ENCODE data around the gene VPS33B. TPM values are rescaled to one million over a fixed set of nuclear protein-coding genes. Genes with fewer than 3 reads are reported as not detected.
A peak's percentile ranks its signal among the peaks of the same experiment; 100 is the strongest.

Gene VPS33B
- total RNA-seq, 1 donor from 2014 or later = 10.7 TPM

DNA sequence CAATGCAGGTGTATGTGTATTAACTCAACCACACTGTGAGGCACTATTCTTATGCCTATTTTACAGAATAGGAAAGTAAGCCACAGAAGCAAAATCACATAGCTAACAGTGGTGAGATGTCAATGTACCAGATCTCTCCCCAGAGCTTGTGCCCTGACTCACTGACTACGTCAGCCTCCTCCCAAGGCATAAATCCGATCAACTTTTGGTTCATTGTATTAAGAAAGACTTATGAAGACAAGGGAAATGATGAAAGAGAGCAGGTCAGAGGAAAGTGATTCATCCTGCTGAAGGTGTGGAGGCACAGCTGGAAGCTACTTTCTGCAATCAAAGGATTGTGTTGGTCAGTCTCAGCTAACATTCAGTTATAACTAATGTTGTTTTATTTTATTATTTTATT is 44.6 kb upstream of the VPS33B start:
- TF ChIP-seq, protein P1, sequence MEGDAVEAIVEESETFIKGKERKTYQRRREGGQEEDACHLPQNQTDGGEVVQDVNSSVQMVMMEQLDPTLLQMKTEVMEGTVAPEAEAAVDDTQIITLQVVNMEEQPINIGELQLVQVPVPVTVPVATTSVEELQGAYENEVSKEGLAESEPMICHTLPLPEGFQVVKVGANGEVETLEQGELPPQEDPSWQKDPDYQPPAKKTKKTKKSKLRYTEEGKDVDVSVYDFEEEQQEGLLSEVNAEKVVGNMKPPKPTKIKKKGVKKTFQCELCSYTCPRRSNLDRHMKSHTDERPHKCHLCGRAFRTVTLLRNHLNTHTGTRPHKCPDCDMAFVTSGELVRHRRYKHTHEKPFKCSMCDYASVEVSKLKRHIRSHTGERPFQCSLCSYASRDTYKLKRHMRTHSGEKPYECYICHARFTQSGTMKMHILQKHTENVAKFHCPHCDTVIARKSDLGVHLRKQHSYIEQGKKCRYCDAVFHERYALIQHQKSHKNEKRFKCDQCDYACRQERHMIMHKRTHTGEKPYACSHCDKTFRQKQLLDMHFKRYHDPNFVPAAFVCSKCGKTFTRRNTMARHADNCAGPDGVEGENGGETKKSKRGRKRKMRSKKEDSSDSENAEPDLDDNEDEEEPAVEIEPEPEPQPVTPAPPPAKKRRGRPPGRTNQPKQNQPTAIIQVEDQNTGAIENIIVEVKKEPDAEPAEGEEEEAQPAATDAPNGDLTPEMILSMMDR (IDR thresholded peaks at IDR 0.05) = no peak
- peaks cover 31% of the 10 kb centered on the region for H3K27me3 Mint-ChIP-seq (ENCODE audit: low read depth)
- no peak overlapping the region for H3K27ac Mint-ChIP-seq (ENCODE audit: unreplicated experiment)
- H3K36me3 Mint-ChIP-seq (ENCODE audit: low read depth) = no peaks in the 10 kb centered on the region
- H3K4me3 Mint-ChIP-seq (ENCODE audit: unreplicated experiment) = no peak overlapping the region
- H3K4me1 Mint-ChIP-seq (ENCODE audit: low read depth) = no peaks in the 10 kb centered on the region
- H3K9me3 Mint-ChIP-seq (ENCODE audit: low read depth) = no peaks in the 10 kb centered on the region
- no peak for DNase-seq (ENCODE audit: low spot score)

DNA sequence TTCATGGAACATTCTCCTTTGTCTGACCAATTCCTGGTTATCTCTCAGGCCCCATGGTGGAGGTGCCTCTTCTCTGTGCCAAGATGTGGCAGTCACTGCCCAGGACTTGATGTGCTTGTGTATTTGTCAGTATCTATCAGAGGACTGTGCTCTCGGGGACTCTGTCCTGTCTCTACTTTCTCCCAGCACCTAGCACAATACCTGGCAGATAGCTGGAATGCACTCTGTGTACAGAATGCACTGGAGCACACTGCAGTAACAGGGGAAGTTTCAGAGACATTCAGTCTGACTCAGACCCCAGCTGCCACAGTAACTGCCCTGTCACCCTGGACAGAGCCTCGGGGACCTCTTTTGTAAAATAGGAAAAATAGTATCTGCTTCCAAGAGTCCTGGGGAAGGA is 43.1 kb upstream of the VPS33B start:
- no peaks in the 10 kb centered on the region for H3K4me1 Mint-ChIP-seq (ENCODE audit: low read depth)
- no peak for DNase-seq (ENCODE audit: low spot score)
- TF ChIP-seq, protein P1 (IDR thresholded peaks at IDR 0.05) = no peak
- H3K36me3 Mint-ChIP-seq (ENCODE audit: low read depth) = no peaks in the 10 kb centered on the region
- H3K27ac Mint-ChIP-seq (ENCODE audit: unreplicated experiment) = no peak overlapping the region
- no peaks in the 10 kb centered on the region for H3K9me3 Mint-ChIP-seq (ENCODE audit: low read depth)
- peaks cover 26% of the 10 kb centered on the region for H3K27me3 Mint-ChIP-seq (ENCODE audit: low read depth)
- no peak overlapping the region for H3K4me3 Mint-ChIP-seq (ENCODE audit: unreplicated experiment)

DNA sequence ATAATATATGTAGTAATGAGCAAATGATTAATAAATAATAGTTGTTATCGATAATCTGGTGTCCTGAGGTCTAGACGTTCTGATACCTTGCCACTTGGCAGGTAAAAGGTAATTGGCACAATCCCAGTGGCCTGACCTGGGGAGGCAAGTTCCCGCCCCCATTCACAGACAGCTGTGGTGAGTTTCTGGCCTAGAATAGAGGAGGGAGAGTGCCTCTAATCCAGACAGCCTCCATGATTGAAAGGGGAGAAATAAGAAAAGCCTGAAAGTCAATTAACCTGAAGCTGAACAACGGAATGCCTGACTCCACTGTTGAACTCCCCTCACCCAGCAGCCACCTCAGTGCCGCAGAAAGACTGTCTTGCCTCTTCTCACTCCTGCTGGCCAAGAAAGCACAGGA is 39.6 kb upstream of the VPS33B start:
- DNase-seq (ENCODE audit: low spot score) = no peak
- Mint-ChIP-seq H3K27ac (ENCODE audit: unreplicated experiment) (no peak overlapping the region), H3K4me3 (ENCODE audit: unreplicated experiment) (no peak overlapping the region), H3K36me3 (ENCODE audit: low read depth) (no peaks in the 10 kb centered on the region), H3K27me3 (ENCODE audit: low read depth) (peaks cover 38% of the 10 kb centered on the region), H3K4me1 (ENCODE audit: low read depth) (no peaks in the 10 kb centered on the region), H3K9me3 (ENCODE audit: low read depth) (no peaks in the 10 kb centered on the region)
- TF ChIP-seq, protein P1 (IDR thresholded peaks at IDR 0.05) = no peak

DNA sequence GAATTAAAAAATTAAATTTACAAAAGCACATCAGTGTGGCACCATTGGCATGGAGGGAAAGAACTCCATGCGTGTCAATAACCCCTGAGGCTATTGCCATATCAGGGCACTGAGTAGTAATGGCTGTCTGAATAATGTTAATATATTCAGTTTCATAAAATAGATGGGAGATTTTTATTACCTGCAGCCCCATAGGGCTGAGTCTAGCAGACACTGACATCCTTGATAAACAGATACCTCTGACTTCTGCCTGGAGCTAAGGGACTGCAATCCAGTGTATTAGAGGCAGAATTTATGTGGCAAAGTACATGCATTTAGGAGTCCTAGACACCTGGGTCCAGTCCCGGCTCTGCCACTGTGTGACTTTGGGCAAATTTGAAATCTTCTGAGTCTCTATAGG is 38.8 kb upstream of the VPS33B start:
- no peak overlapping the region for H3K27ac Mint-ChIP-seq (ENCODE audit: unreplicated experiment)

DNA sequence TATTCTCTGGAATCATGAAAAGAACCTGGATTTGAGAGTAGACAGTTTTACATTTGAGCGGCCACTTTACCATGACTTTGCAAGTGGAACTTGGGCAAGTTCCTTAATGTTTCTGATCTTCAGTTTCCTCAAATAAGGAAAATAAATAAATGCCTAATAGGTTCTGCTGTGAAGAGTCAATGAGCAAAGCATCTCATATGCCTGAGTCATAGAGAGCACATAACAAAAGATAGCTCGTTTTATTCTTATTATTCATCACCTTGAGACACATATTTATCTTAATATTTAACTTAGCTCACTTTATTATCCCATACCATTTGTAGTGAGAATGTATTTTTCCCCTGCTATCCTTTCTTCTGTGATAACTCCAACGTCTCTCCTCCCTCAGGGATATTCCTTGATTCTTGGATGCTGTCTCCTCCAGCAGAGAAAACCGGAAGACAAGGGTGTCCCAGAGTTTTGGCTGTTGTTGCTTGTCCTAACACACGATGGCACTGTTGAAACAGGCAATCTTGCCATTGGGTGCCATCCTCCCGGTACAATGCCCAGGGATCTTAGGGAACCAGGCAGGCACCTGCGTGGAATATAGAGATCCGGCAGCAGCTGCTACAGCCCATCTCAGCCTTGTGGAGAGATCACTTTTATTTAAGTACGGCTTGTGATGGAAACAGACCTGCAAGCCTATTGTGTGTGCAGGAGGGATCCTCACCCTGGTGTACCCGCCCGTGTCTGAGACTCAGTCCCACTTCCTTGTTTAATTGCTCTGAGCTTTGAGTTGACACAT is 33.3 kb upstream of the VPS33B start:
- peaks cover 73% of the 10 kb centered on the region for H3K27me3 Mint-ChIP-seq (ENCODE audit: low read depth)
- no peaks in the 10 kb centered on the region for H3K36me3 Mint-ChIP-seq (ENCODE audit: low read depth)
- no peak overlapping the region for H3K4me3 Mint-ChIP-seq (ENCODE audit: unreplicated experiment)
- H3K4me1 Mint-ChIP-seq (ENCODE audit: low read depth) = no peaks in the 10 kb centered on the region
- no peak overlapping the region for H3K27ac Mint-ChIP-seq (ENCODE audit: unreplicated experiment)
- TF ChIP-seq, protein P1 (IDR thresholded peaks at IDR 0.05) = peak; percentile 87
- H3K9me3 Mint-ChIP-seq (ENCODE audit: low read depth) = no peaks in the 10 kb centered on the region
- no peak for DNase-seq (ENCODE audit: low spot score)

More for the DNA sequence above, 38.8 kb upstream of the VPS33B start:
- Mint-ChIP-seq H3K27me3 (ENCODE audit: low read depth) (peaks cover 40% of the 10 kb centered on the region), H3K9me3 (ENCODE audit: low read depth) (no peaks in the 10 kb centered on the region), H3K4me3 (ENCODE audit: unreplicated experiment) (no peak overlapping the region), H3K4me1 (ENCODE audit: low read depth) (no peaks in the 10 kb centered on the region), H3K36me3 (ENCODE audit: low read depth) (no peaks in the 10 kb centered on the region)
- TF ChIP-seq, protein P1 (IDR thresholded peaks at IDR 0.05) = no peak
- DNase-seq (ENCODE audit: low spot score) = no peak
